Central memory CD8-positive, alpha-beta T cell (primary cell): Measurements from ENCODE around the gene SDK2.

Source experiments
- ATAC-seq: fragments of 150-1000 bp; cut with Tn5 transposase; replicated peaks from 2 replicates; pipeline ENCODE4 v1.10.0; 2022; ENCODE audit warnings: mild to moderate bottlenecking, moderate FRiP score, moderate number of reproducible peaks; ENCODE audit not compliant: poor library complexity, severe bottlenecking; ENCODE audit errors: extremely low read depth
- DNase-seq, 2 donors: peaks; one replicate each; pipeline ENCODE4 v3.0.0; 2021; ENCODE audit warnings: low spot score in 2 of 2
- H3K27ac Mint-ChIP-seq: one replicate; pipeline ENCODE4 v1.8.0; 2022; ENCODE audit warnings: low read depth, mild to moderate bottlenecking, moderate library complexity, mixed read lengths
- H3K27me3 Mint-ChIP-seq: one replicate; pipeline ENCODE4 v1.8.0; 2022; ENCODE audit warnings: mixed read lengths
- H3K36me3 Mint-ChIP-seq: one replicate; pipeline ENCODE4 v1.8.0; 2022; ENCODE audit warnings: mild to moderate bottlenecking, moderate library complexity, mixed read lengths; ENCODE audit not compliant: insufficient read depth
- H3K4me1 Mint-ChIP-seq: one replicate; pipeline ENCODE4 v1.8.0; 2022; ENCODE audit warnings: mixed read lengths
- H3K4me3 Mint-ChIP-seq: one replicate; pipeline ENCODE4 v1.8.0; 2022; ENCODE audit warnings: mild to moderate bottlenecking, moderate library complexity, mixed read lengths
- H3K9me3 Mint-ChIP-seq: one replicate; pipeline ENCODE4 v1.8.0; 2022; ENCODE audit warnings: mixed read lengths

Gene SDK2

GRCh38 chr17:73506470-73507435 lies 137.5 kb downstream of the SDK2 start:
- Mint-ChIP-seq H3K36me3 (no peaks in the 10 kb centered on the region), H3K27ac (no peak overlapping the region), H3K4me1 (no peaks in the 10 kb centered on the region), H3K4me3 (no peak overlapping the region), H3K27me3 (peaks cover 23% of the 10 kb centered on the region), H3K9me3 (no peaks in the 10 kb centered on the region)
- ATAC-seq: no peak
- no peak for DNase-seq

GRCh38 chr17:73503560-73503959 lies 140.7 kb downstream of the SDK2 start:
- Mint-ChIP-seq H3K27me3 (peaks cover 29% of the 10 kb centered on the region), H3K4me3 (no peak overlapping the region), H3K4me1 (peaks cover 2% of the 10 kb centered on the region), H3K9me3 (no peaks in the 10 kb centered on the region), H3K27ac (no peak overlapping the region), H3K36me3 (peaks cover 1% of the 10 kb centered on the region)
- DNase-seq (no peak), ATAC-seq (no peak)

GRCh38 chr17:73500414-73500999 lies 143.7 kb downstream of the SDK2 start:
- ATAC-seq: no peak
- no peak for DNase-seq
- peaks cover 1% of the 10 kb centered on the region for H3K36me3 Mint-ChIP-seq
- no peak overlapping the region for H3K4me3 Mint-ChIP-seq
- peaks cover 7% of the 10 kb centered on the region for H3K4me1 Mint-ChIP-seq
- no peaks in the 10 kb centered on the region for H3K9me3 Mint-ChIP-seq
- no peak overlapping the region for H3K27ac Mint-ChIP-seq
- peaks cover 29% of the 10 kb centered on the region for H3K27me3 Mint-ChIP-seq

GRCh38 chr17:73498886-73499554 lies 145.2 kb downstream of the SDK2 start:
- Mint-ChIP-seq H3K4me1 (peaks cover 7% of the 10 kb centered on the region), H3K36me3 (peaks cover 1% of the 10 kb centered on the region), H3K9me3 (no peaks in the 10 kb centered on the region), H3K4me3 (no peak overlapping the region), H3K27ac (no peak overlapping the region), H3K27me3 (peaks cover 29% of the 10 kb centered on the region)
- DNase-seq (no peak), ATAC-seq (no peak)

- no peak for ATAC-seq
- Mint-ChIP-seq H3K4me1 (peaks cover 7% of the 10 kb centered on the region), H3K9me3 (no peaks in the 10 kb centered on the region), H3K36me3 (peaks cover 1% of the 10 kb centered on the region), H3K27ac (no peak overlapping the region), H3K4me3 (no peak overlapping the region), H3K27me3 (peaks cover 29% of the 10 kb centered on the region)
- no peak for DNase-seq
Observed at GRCh38 chr17:73498176-73498575, 146.1 kb downstream of the SDK2 start.

- Mint-ChIP-seq H3K27ac (no peak overlapping the region), H3K36me3 (peaks cover 1% of the 10 kb centered on the region), H3K4me1 (peaks cover 7% of the 10 kb centered on the region), H3K4me3 (no peak overlapping the region), H3K9me3 (no peaks in the 10 kb centered on the region), H3K27me3 (peaks cover 30% of the 10 kb centered on the region)
- DNase-seq: no peak
- ATAC-seq: no peak
Observed at GRCh38 chr17:73497721-73498120, 146.5 kb downstream of the SDK2 start.

- peaks cover 7% of the 10 kb centered on the region for H3K4me1 Mint-ChIP-seq
- H3K27ac Mint-ChIP-seq: no peak overlapping the region
- peaks cover 37% of the 10 kb centered on the region for H3K27me3 Mint-ChIP-seq
- no peak overlapping the region for H3K4me3 Mint-ChIP-seq
- DNase-seq (no peak), ATAC-seq (no peak)
- peaks cover 1% of the 10 kb centered on the region for H3K36me3 Mint-ChIP-seq
- no peaks in the 10 kb centered on the region for H3K9me3 Mint-ChIP-seq
Observed at GRCh38 chr17:73496232-73496631, 148.0 kb downstream of the SDK2 start.

- no peaks in the 10 kb centered on the region for H3K9me3 Mint-ChIP-seq
- ATAC-seq: no peak
- peaks cover 1% of the 10 kb centered on the region for H3K36me3 Mint-ChIP-seq
- H3K27ac Mint-ChIP-seq: no peak overlapping the region
- peaks cover 37% of the 10 kb centered on the region for H3K27me3 Mint-ChIP-seq
- H3K4me3 Mint-ChIP-seq: no peak overlapping the region
- peaks cover 7% of the 10 kb centered on the region for H3K4me1 Mint-ChIP-seq
- DNase-seq: no peak
Observed at GRCh38 chr17:73495641-73496040, 148.6 kb downstream of the SDK2 start.

GRCh38 chr17:73494950-73495349 lies 149.3 kb downstream of the SDK2 start:
- DNase-seq (no peak), ATAC-seq (no peak)
- Mint-ChIP-seq H3K27ac (no peak overlapping the region), H3K4me3 (no peak overlapping the region), H3K4me1 (peaks cover 7% of the 10 kb centered on the region), H3K27me3 (peaks cover 37% of the 10 kb centered on the region), H3K9me3 (no peaks in the 10 kb centered on the region), H3K36me3 (no peaks in the 10 kb centered on the region)

GRCh38 chr17:73493956-73494926 lies 150.0 kb downstream of the SDK2 start:
- H3K36me3 Mint-ChIP-seq: no peaks in the 10 kb centered on the region

GRCh38 chr17:73492821-73493814 lies 151.1 kb downstream of the SDK2 start:
- H3K36me3 Mint-ChIP-seq: no peaks in the 10 kb centered on the region
- DNase-seq (no peak), ATAC-seq (no peak)
- H3K9me3 Mint-ChIP-seq: no peaks in the 10 kb centered on the region
- H3K4me1 Mint-ChIP-seq: peaks cover under 1% of the 10 kb centered on the region
- no peak overlapping the region for H3K27ac Mint-ChIP-seq
- no peak overlapping the region for H3K4me3 Mint-ChIP-seq
- peaks cover 26% of the 10 kb centered on the region for H3K27me3 Mint-ChIP-seq

More at GRCh38 chr17:73493956-73494926, 150.0 kb downstream of the SDK2 start:
- no peak overlapping the region for H3K27ac Mint-ChIP-seq
- peaks cover 37% of the 10 kb centered on the region for H3K27me3 Mint-ChIP-seq
- H3K9me3 Mint-ChIP-seq: no peaks in the 10 kb centered on the region
- H3K4me1 Mint-ChIP-seq: peaks cover 7% of the 10 kb centered on the region
- no peak overlapping the region for H3K4me3 Mint-ChIP-seq
- DNase-seq: no peak
- ATAC-seq: no peak
